GM12891 (cell line): ENCODE data around the gene ASPM.

ENCODE experiments used
- POLR2A ChIP-seq: IDR thresholded peaks from 2 replicates; pipeline ENCODE4 v1.6.1; 2011; ENCODE audit warnings: low read depth, low read length, control low read depth
- POLR2AphosphoS5 ChIP-seq: IDR thresholded peaks from 2 replicates; pipeline ENCODE4 v1.6.1; 2011; ENCODE audit warnings: low read depth, low read length, control low read depth
- SPI1 ChIP-seq: IDR thresholded peaks from 2 replicates; pipeline ENCODE4 v1.6.1; 2011; ENCODE audit warnings: low read depth, low read length, control low read depth
- TAF1 ChIP-seq: IDR thresholded peaks from 2 replicates; pipeline ENCODE4 v1.6.1; 2011; ENCODE audit warnings: low read depth, low read length, control low read depth

DNA sequence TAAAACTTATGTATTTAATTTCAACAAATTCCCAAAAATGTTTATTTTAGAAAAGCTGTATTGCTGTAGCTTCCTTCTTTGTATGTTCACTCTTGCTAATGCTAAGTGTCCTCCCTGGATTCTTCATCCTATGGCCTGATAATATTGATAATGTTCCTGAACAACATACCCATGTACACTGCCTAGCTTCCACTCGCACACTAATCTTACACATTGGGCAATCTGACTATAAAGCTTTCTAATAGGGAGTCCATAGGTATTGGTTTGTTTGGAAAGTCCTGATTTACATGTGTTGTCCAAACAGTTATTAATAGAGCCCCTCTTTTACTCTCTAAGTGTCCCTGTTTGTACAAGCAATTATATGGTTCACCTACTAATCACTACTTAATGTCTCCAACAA, 80.2 kb downstream of the ASPM start:
- no peak for TF ChIP-seq POLR2AphosphoS5
- no peak for TF ChIP-seq TAF1
- no peak for TF ChIP-seq POLR2A
- TF ChIP-seq SPI1, result no peak
